CD4-positive, alpha-beta T cell treated with Interferon alpha-2 for 1 hour (primary cell): Measurements from ENCODE around the gene LDLRAD4.

Source experiments
- DNase-seq, 2 donors: peaks; one replicate each; pipeline ENCODE4 v3.0.0-alpha.2; 2020 to 2022

The LDLRAD4 gene

GRCh38 chr18:13438507-13439056 lies 220.0 kb downstream of the LDLRAD4 start:
- no peak for DNase-seq

- no peak for DNase-seq
These were observed 220.9 kb downstream of the LDLRAD4 start for GRCh38 chr18:13439461-13439860.

GRCh38 chr18:13440277-13441248 lies 222.0 kb downstream of the LDLRAD4 start:
- DNase-seq: no peak

- DNase-seq: no peak
These were observed 223.2 kb downstream of the LDLRAD4 start for GRCh38 chr18:13441736-13442135.

GRCh38 chr18:13442451-13442850 lies 223.9 kb downstream of the LDLRAD4 start:
- DNase-seq: no peak

- no peak for DNase-seq
These were observed 225.0 kb downstream of the LDLRAD4 start for GRCh38 chr18:13443552-13443951.

- DNase-seq: no peak
These were observed 226.1 kb downstream of the LDLRAD4 start for GRCh38 chr18:13444430-13445240.

- no peak for DNase-seq
These were observed 226.8 kb downstream of the LDLRAD4 start for GRCh38 chr18:13445241-13445897.

GRCh38 chr18:13446024-13446423 lies 227.5 kb downstream of the LDLRAD4 start:
- DNase-seq: no peak

GRCh38 chr18:13446610-13447461 lies 228.3 kb downstream of the LDLRAD4 start:
- DNase-seq: no peak

GRCh38 chr18:13447621-13448334 lies 229.2 kb downstream of the LDLRAD4 start:
- DNase-seq: no peak

- no peak for DNase-seq
These were observed 229.8 kb downstream of the LDLRAD4 start for GRCh38 chr18:13448335-13448795.

GRCh38 chr18:13449651-13450050 lies 231.1 kb downstream of the LDLRAD4 start:
- DNase-seq: no peak

- DNase-seq: no peak
These were observed 232.0 kb downstream of the LDLRAD4 start for GRCh38 chr18:13450289-13451212.

GRCh38 chr18:13451213-13451540 lies 232.6 kb downstream of the LDLRAD4 start:
- no peak for DNase-seq

- DNase-seq: no peak
These were observed 233.3 kb downstream of the LDLRAD4 start for GRCh38 chr18:13451661-13452387.

- no peak for DNase-seq
These were observed 233.8 kb downstream of the LDLRAD4 start for GRCh38 chr18:13452388-13452811.

- DNase-seq: no peak
These were observed 234.5 kb downstream of the LDLRAD4 start for GRCh38 chr18:13452871-13453680.
